Epithelial cell of prostate (primary cell): ENCODE data around the gene RFPL4AL1.

Experiments
- DNase-seq: peaks from one replicate; pipeline ENCODE4 v3.0.0-alpha.2; 2011; ENCODE audit warnings: low read depth, low spot score
- H3K27ac ChIP-seq: fragments of 450-650 bp; 2 replicates; pipeline ENCODE4 v1.5.1; 2017; ENCODE audit warnings: mild to moderate bottlenecking

The RFPL4AL1 gene

DNA sequence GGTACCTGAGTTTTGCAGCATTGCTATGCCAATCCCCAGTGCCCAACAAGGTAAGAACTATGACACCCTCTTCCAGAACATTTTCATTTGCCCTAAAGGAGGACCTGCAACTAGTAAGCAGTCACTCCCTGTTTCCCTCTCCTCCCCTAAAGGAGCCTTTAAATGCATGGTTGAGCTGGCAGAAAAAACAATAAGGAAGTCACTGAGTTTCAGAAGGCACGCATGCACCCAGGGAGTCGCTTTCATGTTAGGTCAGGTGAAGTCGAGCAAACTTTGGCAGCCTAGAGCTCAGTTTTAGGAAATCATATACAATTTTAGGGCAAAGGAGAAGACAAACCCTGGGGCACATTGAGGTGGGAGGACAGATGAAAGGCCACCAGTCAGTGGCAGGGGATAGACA is 51.1 kb downstream of the RFPL4AL1 start:
- DNase-seq: no peak
- no peak overlapping the region for H3K27ac ChIP-seq
